ENCODE measurements around the gene SPDEF. TPM values are rescaled to one million over a fixed set of nuclear protein-coding genes. Genes with fewer than 3 reads are reported as not detected.

SPDEF gene
- total RNA-seq, 1 donor from 2014 or later: 3.5 TPM

DNA sequence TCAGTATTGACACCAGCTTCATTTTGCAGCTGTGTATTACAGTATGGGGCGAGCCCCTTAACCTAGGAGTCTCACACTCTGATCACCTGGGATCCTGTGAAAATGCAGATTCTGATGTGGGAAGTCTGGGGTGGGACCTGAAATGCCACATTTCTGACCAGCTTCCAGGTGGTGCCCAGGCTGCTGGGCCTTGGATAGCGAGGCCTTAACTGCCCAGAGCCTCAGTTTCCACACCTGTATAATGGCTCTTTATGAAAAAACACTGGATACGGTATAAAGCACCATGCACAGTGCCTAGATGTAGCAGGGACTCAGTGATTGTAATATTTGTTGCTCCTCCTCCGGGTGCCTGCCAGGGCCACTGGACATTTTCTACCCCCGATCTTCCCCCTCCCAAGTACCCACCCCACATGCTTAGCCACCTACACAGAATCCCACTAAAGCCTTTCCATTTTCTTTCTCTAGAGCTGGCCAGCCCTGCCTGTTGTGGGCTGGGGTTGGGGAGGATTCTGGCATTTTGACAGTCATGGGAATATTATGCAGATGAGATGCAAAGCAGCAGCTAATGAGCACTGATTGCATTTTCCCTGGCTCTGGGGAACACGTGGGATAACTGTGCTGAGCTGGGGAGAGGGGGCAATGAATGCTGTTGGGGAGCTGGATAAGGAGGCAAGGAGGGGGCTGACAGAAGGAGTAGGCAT, 44.8 kb downstream of the SPDEF start:
- Histone ChIP-seq H3K27me3 (ENCODE audit: low read depth) (peaks cover 16% of the 10 kb centered on the region), H3K9me3 (peaks cover 5% of the 10 kb centered on the region), H3K27ac (no peak overlapping the region), H3K36me3 (no peaks in the 10 kb centered on the region), H3K4me1 (no peaks in the 10 kb centered on the region), H3K4me3 (no peak overlapping the region)
- peak; percentile 1 for DNase-seq
- intact Hi-C loops (cut with DNase I): no loop called here
- TF ChIP-seq, protein P1, sequence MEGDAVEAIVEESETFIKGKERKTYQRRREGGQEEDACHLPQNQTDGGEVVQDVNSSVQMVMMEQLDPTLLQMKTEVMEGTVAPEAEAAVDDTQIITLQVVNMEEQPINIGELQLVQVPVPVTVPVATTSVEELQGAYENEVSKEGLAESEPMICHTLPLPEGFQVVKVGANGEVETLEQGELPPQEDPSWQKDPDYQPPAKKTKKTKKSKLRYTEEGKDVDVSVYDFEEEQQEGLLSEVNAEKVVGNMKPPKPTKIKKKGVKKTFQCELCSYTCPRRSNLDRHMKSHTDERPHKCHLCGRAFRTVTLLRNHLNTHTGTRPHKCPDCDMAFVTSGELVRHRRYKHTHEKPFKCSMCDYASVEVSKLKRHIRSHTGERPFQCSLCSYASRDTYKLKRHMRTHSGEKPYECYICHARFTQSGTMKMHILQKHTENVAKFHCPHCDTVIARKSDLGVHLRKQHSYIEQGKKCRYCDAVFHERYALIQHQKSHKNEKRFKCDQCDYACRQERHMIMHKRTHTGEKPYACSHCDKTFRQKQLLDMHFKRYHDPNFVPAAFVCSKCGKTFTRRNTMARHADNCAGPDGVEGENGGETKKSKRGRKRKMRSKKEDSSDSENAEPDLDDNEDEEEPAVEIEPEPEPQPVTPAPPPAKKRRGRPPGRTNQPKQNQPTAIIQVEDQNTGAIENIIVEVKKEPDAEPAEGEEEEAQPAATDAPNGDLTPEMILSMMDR (IDR thresholded peaks at IDR 0.05): no peak
- ATAC-seq: no peak

DNA sequence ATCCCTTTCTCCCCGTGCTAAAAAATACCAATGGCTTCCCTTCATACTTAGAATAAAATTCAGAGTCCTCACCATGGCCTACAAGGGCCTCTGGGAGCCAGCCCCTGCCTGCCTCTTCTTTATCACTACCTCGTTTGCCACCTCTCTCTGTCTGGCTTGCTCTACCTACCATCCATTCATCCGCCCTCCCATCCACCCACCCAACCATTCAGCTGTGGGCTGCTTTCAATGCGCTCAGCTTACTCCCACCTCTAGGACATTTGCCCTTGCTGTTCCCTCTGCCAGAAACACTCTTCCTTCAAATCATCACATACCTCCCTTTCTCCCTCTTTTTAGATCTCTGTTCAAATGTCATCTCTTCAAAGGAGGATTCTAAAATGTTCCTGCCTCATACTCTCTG, 45.8 kb downstream of the SPDEF start:
- Histone ChIP-seq H3K27me3 (ENCODE audit: low read depth) (peaks cover 8% of the 10 kb centered on the region), H3K36me3 (no peaks in the 10 kb centered on the region), H3K9me3 (peaks cover 5% of the 10 kb centered on the region), H3K4me3 (no peak overlapping the region), H3K4me1 (no peaks in the 10 kb centered on the region), H3K27ac (no peak overlapping the region)
- TF ChIP-seq, protein P1 (IDR thresholded peaks at IDR 0.05): no peak
- ATAC-seq (no peak), DNase-seq (peak; percentile 6)
- intact Hi-C loops (cut with DNase I): no loop called here

DNA sequence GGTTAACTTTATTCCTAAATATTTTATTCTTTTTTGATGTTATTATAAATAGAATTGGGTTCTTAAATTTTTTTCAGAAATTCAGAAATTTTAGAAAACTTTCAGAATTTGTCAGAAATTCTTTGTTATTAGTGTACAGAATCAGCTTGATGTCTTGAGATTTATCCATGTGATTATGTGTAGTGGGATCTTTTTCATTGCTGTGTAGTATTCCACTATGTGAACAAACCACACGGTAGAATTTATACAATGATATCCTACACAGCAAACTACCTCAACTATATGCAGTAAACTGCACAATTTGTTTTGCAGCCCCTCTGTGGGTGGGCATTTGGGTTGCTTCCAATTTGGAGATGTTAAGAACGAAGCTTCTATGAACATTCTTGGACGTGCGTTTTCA, 46.3 kb downstream of the SPDEF start:
- ATAC-seq (no peak), DNase-seq (no peak)
- intact Hi-C loops (cut with DNase I): no loop called here
- Histone ChIP-seq H3K27me3 (ENCODE audit: low read depth) (peaks cover 3% of the 10 kb centered on the region), H3K27ac (no peak overlapping the region), H3K36me3 (no peaks in the 10 kb centered on the region), H3K4me1 (no peaks in the 10 kb centered on the region), H3K4me3 (no peak overlapping the region), H3K9me3 (peaks cover 5% of the 10 kb centered on the region)
- TF ChIP-seq, protein P1 (IDR thresholded peaks at IDR 0.05): no peak

DNA sequence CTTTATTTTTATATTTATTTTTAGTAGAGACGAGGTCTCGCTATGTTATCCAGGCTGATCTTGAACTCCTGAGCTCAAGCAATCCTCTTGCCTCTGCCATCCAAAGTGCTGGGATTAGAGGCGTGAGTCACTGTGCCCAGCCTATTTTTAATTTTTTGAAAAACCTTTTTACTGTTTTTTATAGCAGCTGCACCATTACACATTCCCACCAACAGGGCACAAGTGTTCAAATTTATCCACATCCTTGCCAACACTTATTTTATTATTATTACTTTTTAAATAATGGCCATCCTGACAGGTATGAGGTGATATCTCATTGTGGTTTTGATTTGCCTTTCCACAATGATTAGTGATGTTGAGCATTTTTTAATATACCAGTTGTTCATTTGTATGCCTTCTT, 47.7 kb downstream of the SPDEF start:
- H3K4me3 ChIP-seq: no peak overlapping the region
- no peaks in the 10 kb centered on the region for H3K4me1 ChIP-seq
- H3K36me3 ChIP-seq: no peaks in the 10 kb centered on the region
- peaks cover 5% of the 10 kb centered on the region for H3K9me3 ChIP-seq
- no peak for DNase-seq
- ATAC-seq: no peak
- H3K27me3 ChIP-seq (ENCODE audit: low read depth): no peaks in the 10 kb centered on the region
- H3K27ac ChIP-seq: no peak overlapping the region
- intact Hi-C loops (cut with DNase I): no loop called here
- TF ChIP-seq, protein P1 (IDR thresholded peaks at IDR 0.05): no peak

DNA sequence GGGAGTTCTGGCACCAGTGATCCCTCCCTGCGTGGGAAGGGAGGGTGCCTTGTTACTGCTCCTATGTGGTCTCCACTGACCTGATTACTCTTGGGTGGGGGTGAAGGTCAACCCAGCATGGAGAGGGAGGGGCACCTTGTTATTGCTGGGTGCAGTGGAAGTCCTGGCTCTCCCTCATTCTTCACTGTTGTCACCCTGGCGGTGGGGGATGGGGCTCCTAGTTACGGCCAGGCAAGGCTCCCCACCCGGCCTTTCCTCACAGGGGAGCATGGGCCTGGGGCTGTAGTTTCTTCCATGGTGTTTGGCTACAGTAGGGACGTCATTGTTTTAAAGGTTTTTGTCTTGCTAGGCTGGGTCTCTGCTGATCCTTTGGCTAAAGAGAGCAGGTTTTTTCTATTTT, 49.4 kb downstream of the SPDEF start:
- Histone ChIP-seq H3K36me3 (no peaks in the 10 kb centered on the region), H3K27me3 (ENCODE audit: low read depth) (no peaks in the 10 kb centered on the region), H3K4me1 (no peaks in the 10 kb centered on the region), H3K9me3 (peaks cover 5% of the 10 kb centered on the region), H3K4me3 (no peak overlapping the region), H3K27ac (no peak overlapping the region)
- ATAC-seq: no peak
- TF ChIP-seq, protein P1 (IDR thresholded peaks at IDR 0.05): no peak
- intact Hi-C loops (cut with DNase I): no loop called here
- peak; percentile 16 for DNase-seq
